Measurements from ENCODE around the gene ATP10B.

- TF ChIP-seq POLR2AphosphoS5 (IDR thresholded peaks at IDR 0.05; ENCODE audit: low read depth, low read length) = no peak
- no peak for TF ChIP-seq CTCF (IDR thresholded peaks at IDR 0.05)
- TF ChIP-seq REST (IDR thresholded peaks at IDR 0.05; ENCODE audit: insufficient read depth in 1 of 2, low read depth in 2 of 2, low read length in 1 of 2) = no peak
Measured at GRCh38 chr5:160792732-160793529, 59.1 kb downstream of the ATP10B start.
